Measurements from ENCODE around the gene BACE1. TPM values are rescaled to one million over a fixed set of nuclear protein-coding genes. Genes with fewer than 3 reads are reported as not detected.

Gene BACE1
- total RNA-seq, 1 experiment from 2014 or later = 9.6 TPM

DNA sequence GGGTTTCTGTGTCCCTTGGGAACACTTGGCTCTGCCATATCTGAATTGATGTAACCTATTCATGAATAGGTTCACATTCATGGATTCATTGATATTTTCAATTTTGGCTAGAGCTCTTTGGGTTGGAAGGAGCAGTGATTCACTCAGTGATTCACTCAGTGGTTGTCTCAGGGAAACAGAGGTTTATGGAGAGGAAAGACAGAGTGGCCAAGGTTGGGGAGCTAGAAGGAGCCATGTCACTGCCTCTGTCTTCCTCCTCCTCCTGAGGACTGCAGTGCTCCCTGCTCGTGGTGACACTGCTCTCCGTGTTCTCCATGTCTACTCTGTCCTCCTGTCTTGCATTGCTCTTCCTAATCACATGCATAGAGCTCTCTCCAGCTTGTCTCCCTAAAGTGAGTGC lies 29.0 kb upstream of the BACE1 start:
- H3K4me3 Mint-ChIP-seq (ENCODE audit: low read depth, unreplicated experiment) = no peak overlapping the region
- no peaks in the 10 kb centered on the region for H3K27me3 Mint-ChIP-seq (ENCODE audit: unreplicated experiment)
- H3K36me3 Mint-ChIP-seq (ENCODE audit: insufficient read depth, unreplicated experiment) = no peaks in the 10 kb centered on the region
- DNase-seq = no peak
- no TSS peak for BruUV-seq (replicated peaks)
- no peaks in the 10 kb centered on the region for H3K4me1 Mint-ChIP-seq (ENCODE audit: low read depth, unreplicated experiment)
- TF ChIP-seq, protein P1, sequence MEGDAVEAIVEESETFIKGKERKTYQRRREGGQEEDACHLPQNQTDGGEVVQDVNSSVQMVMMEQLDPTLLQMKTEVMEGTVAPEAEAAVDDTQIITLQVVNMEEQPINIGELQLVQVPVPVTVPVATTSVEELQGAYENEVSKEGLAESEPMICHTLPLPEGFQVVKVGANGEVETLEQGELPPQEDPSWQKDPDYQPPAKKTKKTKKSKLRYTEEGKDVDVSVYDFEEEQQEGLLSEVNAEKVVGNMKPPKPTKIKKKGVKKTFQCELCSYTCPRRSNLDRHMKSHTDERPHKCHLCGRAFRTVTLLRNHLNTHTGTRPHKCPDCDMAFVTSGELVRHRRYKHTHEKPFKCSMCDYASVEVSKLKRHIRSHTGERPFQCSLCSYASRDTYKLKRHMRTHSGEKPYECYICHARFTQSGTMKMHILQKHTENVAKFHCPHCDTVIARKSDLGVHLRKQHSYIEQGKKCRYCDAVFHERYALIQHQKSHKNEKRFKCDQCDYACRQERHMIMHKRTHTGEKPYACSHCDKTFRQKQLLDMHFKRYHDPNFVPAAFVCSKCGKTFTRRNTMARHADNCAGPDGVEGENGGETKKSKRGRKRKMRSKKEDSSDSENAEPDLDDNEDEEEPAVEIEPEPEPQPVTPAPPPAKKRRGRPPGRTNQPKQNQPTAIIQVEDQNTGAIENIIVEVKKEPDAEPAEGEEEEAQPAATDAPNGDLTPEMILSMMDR (IDR thresholded peaks at IDR 0.05; ENCODE audit: unreplicated experiment) = no peak
- no peaks in the 10 kb centered on the region for H3K9me3 Mint-ChIP-seq (ENCODE audit: low read depth, unreplicated experiment)
- intact Hi-C loops (cut with micrococcal nuclease; ENCODE audit: unreplicated experiment) = no loop called here
- CTCF ChIA-PET = interaction anchor here (0.6 kb wide), 1 partner anchor 13 kb away, joined by 3 read pairs; no protein-coding TSS in a partner anchor
- no peak overlapping the region for H3K27ac Mint-ChIP-seq (ENCODE audit: unreplicated experiment)

DNA sequence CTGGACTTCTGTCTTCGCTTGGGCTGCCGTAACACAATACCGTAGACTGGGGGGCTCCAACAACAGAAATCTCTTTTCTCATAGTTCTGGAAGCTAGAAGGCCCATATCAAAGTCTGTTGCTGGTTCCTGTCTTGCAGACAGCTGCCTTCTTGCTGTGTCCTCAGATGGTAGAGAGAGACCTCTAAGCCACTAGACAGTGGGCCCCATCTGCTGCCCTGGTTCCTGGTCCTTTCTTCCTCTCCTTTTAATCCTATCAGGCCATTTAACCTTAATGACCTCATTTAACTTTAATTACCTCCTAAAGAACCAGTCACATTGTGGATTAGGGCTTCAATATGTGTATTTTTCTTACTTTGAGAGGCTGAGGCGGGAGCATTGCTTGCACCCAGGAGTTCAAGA lies 21.0 kb upstream of the BACE1 start:
- DNase-seq = no peak
- CTCF ChIA-PET = no interaction called here
- Mint-ChIP-seq H3K4me3 (ENCODE audit: low read depth, unreplicated experiment) (no peak overlapping the region), H3K9me3 (ENCODE audit: low read depth, unreplicated experiment) (no peaks in the 10 kb centered on the region), H3K27ac (ENCODE audit: unreplicated experiment) (no peak overlapping the region), H3K4me1 (ENCODE audit: low read depth, unreplicated experiment) (no peaks in the 10 kb centered on the region), H3K36me3 (ENCODE audit: insufficient read depth, unreplicated experiment) (peaks cover 7% of the 10 kb centered on the region), H3K27me3 (ENCODE audit: unreplicated experiment) (no peaks in the 10 kb centered on the region)
- TF ChIP-seq, protein P1 (IDR thresholded peaks at IDR 0.05; ENCODE audit: unreplicated experiment) = no peak
- BruUV-seq (replicated peaks) = no TSS peak
- intact Hi-C loops (cut with micrococcal nuclease; ENCODE audit: unreplicated experiment) = no loop called here

DNA sequence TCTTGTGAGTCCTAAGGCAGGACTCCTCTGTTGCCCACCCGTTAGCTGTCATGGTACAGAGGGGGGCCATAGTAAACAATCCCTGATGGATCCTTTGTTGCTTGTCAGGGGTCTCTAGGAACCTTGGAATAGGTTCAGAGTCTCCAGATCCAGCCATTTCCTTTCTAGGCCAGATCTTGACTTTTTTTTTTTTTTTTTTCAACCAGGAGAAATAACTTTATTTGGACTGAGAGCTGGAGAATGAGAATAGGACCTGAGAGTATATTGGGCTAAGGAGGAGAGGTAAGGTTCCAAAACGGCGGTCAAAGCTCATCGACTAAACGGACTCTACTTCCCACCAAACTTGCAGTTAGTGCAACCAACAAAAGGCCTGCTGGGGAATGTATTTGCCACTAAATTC lies 19.3 kb upstream of the BACE1 start:
- intact Hi-C loops (cut with micrococcal nuclease; ENCODE audit: unreplicated experiment) = no loop called here
- no peaks in the 10 kb centered on the region for H3K4me1 Mint-ChIP-seq (ENCODE audit: low read depth, unreplicated experiment)

DNA sequence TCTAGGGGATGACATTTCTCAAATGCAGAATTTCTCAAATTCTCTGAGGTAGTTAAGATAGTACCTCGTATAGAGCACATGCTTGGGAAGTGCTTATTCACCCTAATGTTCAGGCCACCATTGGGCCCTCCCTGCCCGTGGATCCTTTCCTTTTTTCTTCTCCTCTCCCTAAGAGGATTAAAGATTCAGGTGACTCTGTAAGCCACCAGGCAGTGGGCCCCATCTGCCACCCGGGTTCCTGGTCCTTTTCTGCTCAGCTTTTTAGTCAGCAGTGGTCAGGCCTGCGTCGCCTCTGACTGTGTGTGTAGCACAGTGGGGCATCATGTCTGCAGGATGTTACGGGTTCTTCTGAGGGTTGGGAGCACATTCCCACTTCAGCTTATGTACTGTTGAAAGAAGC lies 18.8 kb upstream of the BACE1 start:
- BruUV-seq (replicated peaks) = no TSS peak
- Mint-ChIP-seq H3K36me3 (ENCODE audit: insufficient read depth, unreplicated experiment) (peaks cover 7% of the 10 kb centered on the region), H3K27ac (ENCODE audit: unreplicated experiment) (no peak overlapping the region), H3K4me1 (ENCODE audit: low read depth, unreplicated experiment) (no peaks in the 10 kb centered on the region), H3K4me3 (ENCODE audit: low read depth, unreplicated experiment) (no peak overlapping the region), H3K9me3 (ENCODE audit: low read depth, unreplicated experiment) (no peaks in the 10 kb centered on the region), H3K27me3 (ENCODE audit: unreplicated experiment) (no peaks in the 10 kb centered on the region)
- DNase-seq = no peak
- CTCF ChIA-PET = no interaction called here
- TF ChIP-seq, protein P1 (IDR thresholded peaks at IDR 0.05; ENCODE audit: unreplicated experiment) = no peak
- intact Hi-C loops (cut with micrococcal nuclease; ENCODE audit: unreplicated experiment) = no loop called here

More for the DNA sequence above, 19.3 kb upstream of the BACE1 start:
- TF ChIP-seq, protein P1 (IDR thresholded peaks at IDR 0.05; ENCODE audit: unreplicated experiment) = no peak
- no peak for DNase-seq
- Mint-ChIP-seq H3K4me3 (ENCODE audit: low read depth, unreplicated experiment) (no peak overlapping the region), H3K9me3 (ENCODE audit: low read depth, unreplicated experiment) (no peaks in the 10 kb centered on the region), H3K27me3 (ENCODE audit: unreplicated experiment) (no peaks in the 10 kb centered on the region), H3K27ac (ENCODE audit: unreplicated experiment) (no peak overlapping the region), H3K36me3 (ENCODE audit: insufficient read depth, unreplicated experiment) (peaks cover 7% of the 10 kb centered on the region)
- no TSS peak for BruUV-seq (replicated peaks)
- CTCF ChIA-PET = no interaction called here

Measured in Calu3 (cell line).